ENCODE measurements around the gene ADAM19.

Gene ADAM19

DNA sequence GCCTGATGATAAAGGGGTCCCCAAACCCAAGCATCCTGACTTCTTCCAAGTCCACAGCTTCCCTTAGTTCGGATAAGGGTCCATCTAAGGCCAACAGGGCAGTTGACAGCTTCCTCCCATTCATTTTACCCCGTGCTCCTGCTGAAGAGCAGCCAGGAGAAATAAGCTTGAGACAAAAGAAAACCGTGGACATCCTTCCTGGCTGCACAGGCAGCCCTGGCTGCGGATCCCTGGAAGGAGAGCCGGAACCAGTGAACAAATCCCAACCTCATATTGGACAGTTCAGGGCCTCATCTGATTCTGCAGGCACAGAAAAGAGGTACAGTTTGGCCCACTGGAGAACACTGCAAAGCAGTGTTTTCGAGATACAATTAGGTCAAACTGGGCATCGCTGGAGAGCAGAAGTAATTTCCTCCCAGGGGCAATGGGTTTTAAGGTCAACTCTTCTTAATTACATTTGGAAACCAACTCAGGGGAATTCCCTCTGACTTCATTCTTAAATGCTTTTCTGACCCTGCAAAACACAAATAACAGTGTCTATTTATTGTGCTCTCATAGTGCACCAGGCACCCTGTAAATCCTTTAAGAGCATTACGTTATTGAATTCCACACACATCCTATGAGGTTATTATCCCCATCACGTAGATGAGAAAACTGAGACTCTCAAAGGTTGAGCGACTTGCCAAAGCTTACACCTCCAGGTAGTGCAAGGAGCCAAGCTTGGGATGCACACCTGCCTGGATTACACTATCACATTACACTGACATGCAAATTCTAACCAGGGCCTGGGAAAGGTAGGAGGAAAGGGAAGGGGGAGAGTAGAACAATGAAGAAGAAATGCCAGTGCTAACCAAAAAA, 21.2 kb downstream of the ADAM19 start:
- TF ChIP-seq, protein P1, sequence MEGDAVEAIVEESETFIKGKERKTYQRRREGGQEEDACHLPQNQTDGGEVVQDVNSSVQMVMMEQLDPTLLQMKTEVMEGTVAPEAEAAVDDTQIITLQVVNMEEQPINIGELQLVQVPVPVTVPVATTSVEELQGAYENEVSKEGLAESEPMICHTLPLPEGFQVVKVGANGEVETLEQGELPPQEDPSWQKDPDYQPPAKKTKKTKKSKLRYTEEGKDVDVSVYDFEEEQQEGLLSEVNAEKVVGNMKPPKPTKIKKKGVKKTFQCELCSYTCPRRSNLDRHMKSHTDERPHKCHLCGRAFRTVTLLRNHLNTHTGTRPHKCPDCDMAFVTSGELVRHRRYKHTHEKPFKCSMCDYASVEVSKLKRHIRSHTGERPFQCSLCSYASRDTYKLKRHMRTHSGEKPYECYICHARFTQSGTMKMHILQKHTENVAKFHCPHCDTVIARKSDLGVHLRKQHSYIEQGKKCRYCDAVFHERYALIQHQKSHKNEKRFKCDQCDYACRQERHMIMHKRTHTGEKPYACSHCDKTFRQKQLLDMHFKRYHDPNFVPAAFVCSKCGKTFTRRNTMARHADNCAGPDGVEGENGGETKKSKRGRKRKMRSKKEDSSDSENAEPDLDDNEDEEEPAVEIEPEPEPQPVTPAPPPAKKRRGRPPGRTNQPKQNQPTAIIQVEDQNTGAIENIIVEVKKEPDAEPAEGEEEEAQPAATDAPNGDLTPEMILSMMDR (IDR thresholded peaks at IDR 0.05; ENCODE audit: low read depth, low read length): no peak
- no peak for DNase-seq (ENCODE audit: extremely low read depth, low read depth)

DNA sequence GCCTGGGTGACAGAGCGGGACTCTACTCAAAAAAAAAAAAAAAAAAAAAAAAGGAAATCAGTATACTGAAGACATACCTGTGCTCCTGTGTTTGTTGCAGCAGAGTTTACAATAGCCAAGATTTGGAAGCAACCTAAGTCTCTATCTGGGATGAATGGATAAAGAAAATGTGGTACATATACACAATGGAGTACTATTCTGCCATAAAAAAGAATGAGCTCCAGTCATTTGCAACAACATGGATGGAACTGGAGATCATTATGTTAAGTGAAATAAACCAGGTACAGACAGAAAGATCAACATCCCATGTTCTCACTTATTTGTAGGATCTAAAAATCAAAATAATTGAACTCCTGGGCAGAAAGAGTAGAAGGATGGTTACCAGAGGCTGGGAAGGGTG, 22.9 kb downstream of the ADAM19 start:
- no peak for DNase-seq (ENCODE audit: extremely low read depth, low read depth)
- TF ChIP-seq, protein P1 (IDR thresholded peaks at IDR 0.05; ENCODE audit: low read depth, low read length): no peak

DNA sequence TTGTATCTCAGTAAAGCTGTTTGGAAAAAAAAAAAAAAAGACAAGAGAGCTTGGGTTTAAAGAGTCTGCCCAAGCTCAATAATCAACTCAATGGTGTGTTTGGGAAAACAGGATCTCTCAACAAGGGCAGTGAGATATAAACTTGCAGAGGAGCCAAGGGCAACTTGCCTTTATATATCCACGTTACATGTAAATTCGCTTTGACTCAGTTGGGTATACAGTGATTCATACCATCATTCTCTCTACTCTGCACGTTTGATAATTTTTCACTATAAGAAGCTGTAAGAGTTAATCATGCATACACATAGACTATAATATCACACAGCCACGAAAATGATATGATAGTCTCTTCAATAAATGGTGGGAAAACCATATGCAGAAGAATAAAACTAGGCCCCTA, 24.9 kb downstream of the ADAM19 start:
- DNase-seq (ENCODE audit: extremely low read depth, low read depth): no peak
- TF ChIP-seq, protein P1 (IDR thresholded peaks at IDR 0.05; ENCODE audit: low read depth, low read length): no peak

DNA sequence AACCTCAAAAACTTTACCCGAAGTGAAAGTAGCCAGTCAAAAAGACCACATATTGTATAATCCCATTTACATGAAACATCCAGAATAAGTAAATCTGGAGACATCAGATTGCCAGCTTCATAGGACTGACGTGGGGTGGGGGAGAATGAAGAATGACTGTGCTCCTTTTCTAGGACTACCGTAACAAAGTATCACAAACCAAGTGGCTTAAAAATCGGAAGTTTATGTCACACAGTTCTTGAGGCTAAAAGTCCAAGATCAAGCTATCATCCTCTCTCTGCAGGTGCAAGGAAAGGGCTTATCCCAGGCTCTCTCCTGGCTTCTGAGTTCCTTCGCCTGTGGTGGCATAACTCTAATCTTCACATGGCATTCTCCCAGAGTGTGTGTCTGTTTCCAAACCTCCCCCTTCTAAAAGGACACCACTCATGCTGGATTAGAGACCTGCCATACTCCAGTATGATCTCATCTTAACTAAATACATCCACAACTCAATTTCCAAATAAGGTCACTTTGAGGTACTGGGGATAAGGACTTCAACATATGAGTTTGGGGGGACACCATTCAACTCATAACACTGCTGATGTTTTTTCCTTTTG, 25.5 kb downstream of the ADAM19 start:
- TF ChIP-seq, protein P1 (IDR thresholded peaks at IDR 0.05; ENCODE audit: low read depth, low read length): no peak
- DNase-seq (ENCODE audit: extremely low read depth, low read depth): no peak

DNA sequence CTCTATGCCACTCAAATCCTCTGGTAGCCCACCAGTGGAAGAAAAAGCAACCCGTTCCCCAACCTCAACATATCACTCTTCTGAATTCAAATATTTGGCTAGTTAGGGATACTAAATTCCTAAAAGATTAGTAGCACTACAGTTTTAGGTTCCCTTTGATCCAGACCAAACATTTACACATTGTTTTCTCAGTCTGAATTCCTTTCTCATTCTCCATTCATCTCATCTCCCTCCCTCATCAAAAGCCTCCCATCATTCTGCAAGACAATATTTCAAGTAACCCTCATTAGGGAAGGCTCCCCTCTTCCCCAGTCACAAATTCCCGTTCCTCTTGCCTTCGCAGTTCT, 26.3 kb downstream of the ADAM19 start:
- TF ChIP-seq, protein P1 (IDR thresholded peaks at IDR 0.05; ENCODE audit: low read depth, low read length): no peak
- no peak for DNase-seq (ENCODE audit: extremely low read depth, low read depth)

DNA sequence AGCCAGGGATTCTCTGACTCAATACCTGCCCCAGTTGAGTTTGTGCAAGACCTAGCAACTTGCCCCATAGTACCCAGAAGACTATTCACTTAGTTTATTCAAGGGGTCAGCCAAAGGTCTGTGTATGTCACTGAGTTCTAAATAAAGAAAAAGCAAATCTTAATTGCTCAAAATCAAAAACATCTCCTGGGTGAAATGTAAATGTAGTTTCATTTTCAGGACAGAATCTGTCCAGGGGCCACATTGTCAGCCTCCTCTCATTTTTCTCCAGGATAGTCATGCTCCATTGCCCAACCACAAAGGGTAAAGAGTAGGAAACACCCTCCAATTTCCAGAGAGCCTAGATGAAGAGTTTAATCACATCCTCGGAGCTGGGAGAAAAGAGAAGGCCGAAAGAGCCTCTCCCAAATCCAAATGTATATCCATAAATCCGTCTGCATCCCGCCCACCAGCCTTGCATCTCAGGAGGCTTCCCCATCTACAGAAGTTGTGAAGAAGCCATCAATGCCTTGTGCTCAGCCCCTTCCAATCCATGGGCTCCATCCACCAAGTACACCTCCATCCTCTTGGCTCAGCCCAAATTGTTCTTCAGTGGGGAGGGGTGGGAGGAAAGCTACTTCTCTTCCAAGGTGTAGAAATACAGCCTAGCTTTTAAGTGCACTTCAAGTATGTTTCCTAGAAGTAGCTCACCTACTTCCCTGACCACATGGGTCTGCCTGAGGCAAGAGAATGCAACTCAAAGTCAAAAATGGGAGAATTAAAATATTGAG, 26.9 kb downstream of the ADAM19 start:
- DNase-seq (ENCODE audit: extremely low read depth, low read depth): peak; percentile 90

More for the DNA sequence above, 26.9 kb downstream of the ADAM19 start:
- TF ChIP-seq, protein P1 (IDR thresholded peaks at IDR 0.05; ENCODE audit: low read depth, low read length): no peak
